ENCODE measurements around the gene ARHGDIB.

The ARHGDIB gene

GRCh38 chr12:14896521-14897169, 64.8 kb downstream of the ARHGDIB start:
- DNase-seq (ENCODE audit: low read depth, low spot score): no peak

GRCh38 chr12:14893506-14894250, 67.7 kb downstream of the ARHGDIB start:
- DNase-seq (ENCODE audit: low read depth, low spot score): no peak

- DNase-seq (ENCODE audit: low read depth, low spot score): no peak
These were observed 68.5 kb downstream of the ARHGDIB start for GRCh38 chr12:14892726-14893505.

All from brain pericyte (primary cell).